D721Med (cell line): Measurements from ENCODE around the gene SIM2.

Source experiments
- DNase-seq: peaks from one replicate; pipeline ENCODE4 v3.0.0; 2011; ENCODE audit warnings: low spot score; ENCODE audit not compliant: insufficient read length
- FAIRE-seq: peaks from 2 replicates; lab custom pipeline; 2011; peaks lifted over from hg19 to GRCh38; lab: Jason Lieb, UNC
- TF ChIP-seq, protein P1 (sequence below): IDR thresholded peaks from 2 replicates; pipeline ENCODE4 v1.5.1; 2012; ENCODE audit warnings: mild to moderate bottlenecking, control low read depth; ENCODE audit not compliant: insufficient read depth; ENCODE audit errors: missing control alignments

Gene SIM2

GRCh38 chr21:36767096-36767495 lies 68.2 kb downstream of the SIM2 start:
- TF ChIP-seq, protein P1, sequence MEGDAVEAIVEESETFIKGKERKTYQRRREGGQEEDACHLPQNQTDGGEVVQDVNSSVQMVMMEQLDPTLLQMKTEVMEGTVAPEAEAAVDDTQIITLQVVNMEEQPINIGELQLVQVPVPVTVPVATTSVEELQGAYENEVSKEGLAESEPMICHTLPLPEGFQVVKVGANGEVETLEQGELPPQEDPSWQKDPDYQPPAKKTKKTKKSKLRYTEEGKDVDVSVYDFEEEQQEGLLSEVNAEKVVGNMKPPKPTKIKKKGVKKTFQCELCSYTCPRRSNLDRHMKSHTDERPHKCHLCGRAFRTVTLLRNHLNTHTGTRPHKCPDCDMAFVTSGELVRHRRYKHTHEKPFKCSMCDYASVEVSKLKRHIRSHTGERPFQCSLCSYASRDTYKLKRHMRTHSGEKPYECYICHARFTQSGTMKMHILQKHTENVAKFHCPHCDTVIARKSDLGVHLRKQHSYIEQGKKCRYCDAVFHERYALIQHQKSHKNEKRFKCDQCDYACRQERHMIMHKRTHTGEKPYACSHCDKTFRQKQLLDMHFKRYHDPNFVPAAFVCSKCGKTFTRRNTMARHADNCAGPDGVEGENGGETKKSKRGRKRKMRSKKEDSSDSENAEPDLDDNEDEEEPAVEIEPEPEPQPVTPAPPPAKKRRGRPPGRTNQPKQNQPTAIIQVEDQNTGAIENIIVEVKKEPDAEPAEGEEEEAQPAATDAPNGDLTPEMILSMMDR: no peak
- FAIRE-seq (no peak), DNase-seq (no peak)

- DNase-seq (no peak), FAIRE-seq (no peak)
- TF ChIP-seq, protein P1: no peak
These were observed 69.6 kb downstream of the SIM2 start for GRCh38 chr21:36768496-36768895.

- no peak for DNase-seq
- TF ChIP-seq, protein P1: no peak
- no peak for FAIRE-seq
These were observed 70.3 kb downstream of the SIM2 start for GRCh38 chr21:36769051-36769839.

DNA sequence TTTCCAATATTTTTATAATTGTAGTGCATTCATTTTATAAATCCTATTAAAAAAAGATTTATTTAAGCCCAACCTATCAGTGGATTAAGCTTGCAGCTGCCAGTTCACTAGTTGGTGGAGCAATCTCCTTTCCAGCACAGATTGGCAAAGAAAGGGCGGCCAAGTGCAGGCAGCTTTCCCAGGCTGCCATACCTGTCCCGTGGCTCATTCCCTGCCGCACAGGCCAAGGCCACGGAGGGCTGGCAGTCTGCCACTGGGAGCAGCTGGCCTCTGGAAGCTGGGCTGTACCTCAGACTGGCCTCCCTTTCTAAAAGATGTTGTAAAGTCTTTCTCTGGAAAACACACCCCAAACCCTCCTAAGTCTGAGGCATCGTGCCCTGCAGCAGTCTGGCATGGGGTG lies 74.2 kb downstream of the SIM2 start:
- TF ChIP-seq, protein P1: no peak
- FAIRE-seq (no peak), DNase-seq (no peak)

DNA sequence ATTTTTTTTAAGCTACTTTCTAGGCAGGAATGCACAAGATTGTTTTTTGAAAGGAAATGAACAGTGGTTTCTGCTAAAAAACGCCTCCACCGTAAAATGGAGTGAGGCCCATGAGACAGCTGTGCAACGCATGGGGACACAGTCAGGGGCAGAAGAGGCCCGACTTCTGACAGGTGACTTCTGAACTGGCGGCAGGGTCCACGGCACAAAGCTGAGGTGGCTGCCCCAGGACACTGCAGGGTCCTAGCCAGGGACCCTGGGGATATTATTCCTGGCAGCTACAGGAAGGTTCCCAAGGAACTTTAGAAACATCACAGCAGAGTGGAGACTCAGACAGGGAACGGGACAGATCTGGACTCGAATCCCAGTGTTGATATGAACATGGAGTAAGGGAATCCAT lies 75.1 kb downstream of the SIM2 start:
- FAIRE-seq: no peak

DNA sequence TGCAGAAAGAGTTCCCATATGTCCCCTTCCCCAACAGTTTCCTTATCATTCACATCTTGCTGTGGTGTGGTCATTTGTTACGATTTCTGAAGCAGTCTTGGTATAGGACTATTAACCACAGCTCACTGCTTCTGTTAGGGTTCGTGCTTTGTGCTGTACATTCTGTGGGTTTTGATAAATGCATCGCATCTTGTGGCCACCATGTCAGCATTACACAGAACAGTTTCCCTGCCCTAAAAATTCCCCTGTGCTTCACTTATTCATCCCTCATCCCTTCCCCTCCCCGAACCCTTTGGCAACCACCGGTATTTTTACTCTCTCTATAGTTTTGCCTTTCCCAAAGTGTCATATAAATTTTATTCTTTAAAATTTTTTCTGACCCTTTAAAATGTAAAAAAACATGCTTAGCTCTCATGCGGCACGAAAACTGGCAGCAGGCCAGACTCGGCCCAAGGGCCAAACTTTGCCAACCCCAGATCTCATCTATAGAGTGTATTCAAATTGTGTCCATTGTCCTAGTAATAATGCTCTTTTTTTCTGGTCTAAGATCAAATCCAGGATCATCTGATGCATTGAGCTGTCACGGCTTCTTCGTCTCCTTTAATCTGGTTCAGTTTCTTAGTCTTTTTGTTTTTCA lies 78.2 kb downstream of the SIM2 start:
- FAIRE-seq (no peak), DNase-seq (no peak)
- TF ChIP-seq, protein P1: no peak

More for the DNA sequence above, 75.1 kb downstream of the SIM2 start:
- TF ChIP-seq, protein P1: no peak
- no peak for DNase-seq

DNA sequence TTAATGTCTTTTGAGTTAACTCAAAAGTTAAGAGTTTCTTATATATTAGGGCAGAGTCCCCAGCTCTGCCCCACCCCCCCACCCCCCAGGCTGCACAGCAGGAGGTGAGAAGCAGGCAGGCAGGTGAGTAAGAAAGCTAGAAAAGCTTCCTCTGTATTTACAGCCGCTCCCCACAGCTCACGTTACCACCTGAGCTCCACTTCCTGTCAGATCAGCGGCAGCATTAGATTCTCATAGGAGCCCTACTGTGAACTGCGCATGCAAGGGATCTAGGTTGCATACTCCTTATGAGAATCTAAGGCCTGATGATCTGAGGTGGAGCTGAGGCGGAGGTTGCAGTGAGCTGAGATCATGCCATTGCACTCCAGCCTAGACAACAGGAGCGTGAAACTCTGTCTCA lies 81.9 kb downstream of the SIM2 start:
- FAIRE-seq: no peak
- TF ChIP-seq, protein P1: no peak
- no peak for DNase-seq
